Epithelial cell of esophagus (primary cell): Measurements from ENCODE around the gene CCDC160.
A peak's percentile ranks its signal among the peaks of the same experiment; 100 is the strongest.
"Not testable (repeated sequence)": the region's sequence is repeated elsewhere in the genome, so short reads cannot be mapped to it uniquely, and the experiment has no call there.

Experiments
- DNase-seq: peaks from one replicate; pipeline ENCODE4 v3.0.0; 2010; ENCODE audit warnings: low read depth
- H3K4me3 ChIP-seq: 2 replicates; pipeline ENCODE4 v1.5.1; 2011; ENCODE audit warnings: mild to moderate bottlenecking, low read length, control low read depth
- CTCF ChIP-seq: IDR thresholded peaks from 2 replicates; pipeline ENCODE4 v1.5.1; 2011; ENCODE audit warnings: low read depth, mild to moderate bottlenecking, low read length, control low read depth, inconsistent platforms; ENCODE audit not compliant: insufficient read depth; ENCODE audit errors: missing control alignments

The CCDC160 gene

DNA sequence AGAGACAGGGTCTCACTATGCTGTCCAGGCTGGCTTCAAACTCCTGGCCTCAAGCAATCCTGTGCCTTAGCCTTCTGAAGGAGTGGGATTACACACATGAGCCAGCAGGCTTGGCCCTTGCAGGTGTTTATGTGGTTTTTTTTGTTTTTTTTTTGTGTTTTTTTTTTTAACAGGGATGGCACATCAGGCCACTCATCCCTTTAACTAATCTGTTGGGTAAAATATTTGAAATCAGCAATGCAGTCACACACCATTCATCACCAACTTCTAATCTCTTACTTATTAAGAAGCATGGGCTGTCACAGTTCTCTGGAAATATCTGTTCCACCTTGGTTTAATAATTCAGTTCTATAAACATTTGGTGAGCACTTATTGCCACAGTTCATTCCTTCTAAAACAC is 12.3 kb downstream of the CCDC160 start:
- H3K4me3 ChIP-seq, result no peak overlapping the region
- DNase-seq, result no peak
- no peak for TF ChIP-seq CTCF

DNA sequence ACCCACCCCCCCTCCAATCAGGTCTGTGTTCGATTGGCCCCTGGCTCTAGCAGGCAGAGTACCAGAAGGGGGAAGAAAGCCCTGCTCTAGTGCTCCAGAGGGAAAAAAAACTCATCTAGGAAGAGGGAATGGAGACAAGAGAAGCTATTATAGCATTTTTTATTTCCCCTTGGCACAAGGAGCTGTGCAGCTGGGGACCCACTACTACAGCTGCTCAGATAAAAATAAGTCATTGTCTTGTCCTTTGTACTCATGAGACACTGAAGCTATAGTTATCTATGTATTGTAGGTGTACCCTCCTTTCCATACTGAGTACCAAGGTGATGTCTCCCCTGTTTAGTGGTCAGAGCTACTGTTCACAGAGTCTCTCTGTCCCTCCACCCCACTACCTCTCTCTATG is 14.3 kb downstream of the CCDC160 start:
- H3K4me3 ChIP-seq, result no peak overlapping the region
- no peak for TF ChIP-seq CTCF
- DNase-seq, result no peak

DNA sequence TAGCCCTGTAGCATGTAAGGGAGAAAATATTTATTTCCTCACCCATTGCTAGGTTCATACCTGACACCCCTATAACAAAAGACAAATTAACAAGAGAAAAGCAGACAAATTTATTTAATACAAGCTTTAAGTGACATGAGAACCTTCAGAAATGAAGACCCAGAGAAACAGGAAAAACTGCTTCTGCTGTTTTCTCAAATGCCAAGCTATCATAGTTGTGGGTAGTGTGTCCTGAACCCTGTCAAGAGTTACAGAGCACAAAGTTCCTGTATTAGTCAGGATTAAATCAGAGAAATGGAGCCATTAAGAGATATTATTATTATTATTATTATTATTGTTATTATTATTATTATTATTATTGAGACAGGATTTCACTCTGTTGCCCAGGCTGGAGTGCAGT is 17.5 kb downstream of the CCDC160 start:
- no peak for TF ChIP-seq CTCF
- no peak overlapping the region for H3K4me3 ChIP-seq
- peak; percentile 51 for DNase-seq

DNA sequence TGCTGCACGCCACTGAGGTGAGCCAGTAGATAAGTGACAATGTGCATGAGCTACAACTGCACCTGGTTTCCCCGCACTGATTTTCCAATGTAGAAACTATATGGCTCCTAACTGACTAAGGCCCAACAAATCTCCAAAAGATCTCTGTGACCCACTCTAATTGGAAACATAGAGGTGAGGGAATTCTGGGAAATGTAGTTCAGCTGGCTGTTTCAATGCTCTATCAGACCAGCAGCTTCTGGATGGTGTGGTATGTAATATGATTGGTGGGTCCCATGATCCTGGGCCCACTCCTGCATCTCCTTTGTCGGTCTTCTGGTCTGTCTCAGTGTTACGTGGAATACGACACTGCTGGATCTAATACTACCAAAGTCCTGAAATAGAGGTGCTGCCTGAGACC is 18.6 kb downstream of the CCDC160 start:
- no peak overlapping the region for H3K4me3 ChIP-seq
- TF ChIP-seq CTCF, result no peak
- DNase-seq, result no peak

- DNase-seq, result no peak
- TF ChIP-seq CTCF, result no peak
- H3K4me3 ChIP-seq, result no peak overlapping the region
Measured at GRCh38 chrX:134256684-134257083, 19.7 kb downstream of the CCDC160 start.

DNA sequence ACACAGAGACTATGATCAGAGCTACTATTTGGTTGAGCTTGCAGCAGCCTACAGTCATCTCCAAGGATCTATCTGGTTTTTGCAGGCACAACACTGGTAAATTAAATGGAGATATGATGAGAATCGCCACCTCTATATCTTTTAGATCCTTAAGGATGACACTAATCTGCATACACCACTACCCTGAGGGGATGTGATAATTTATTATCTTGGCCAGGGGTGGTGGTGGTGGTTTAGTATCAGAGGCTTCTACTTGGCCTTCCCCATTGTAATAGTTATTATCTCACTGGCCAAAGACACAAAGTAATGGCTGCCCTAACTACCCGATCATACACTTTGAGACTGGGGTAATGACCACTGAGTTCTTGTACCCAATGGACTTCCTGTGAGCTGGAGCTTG is 21.2 kb downstream of the CCDC160 start:
- no peak overlapping the region for H3K4me3 ChIP-seq
- no peak for DNase-seq
- TF ChIP-seq CTCF, result no peak

GRCh38 chrX:134285934-134286333 is 49.0 kb downstream of the CCDC160 start:
- DNase-seq, result not testable (repeated sequence)

DNA sequence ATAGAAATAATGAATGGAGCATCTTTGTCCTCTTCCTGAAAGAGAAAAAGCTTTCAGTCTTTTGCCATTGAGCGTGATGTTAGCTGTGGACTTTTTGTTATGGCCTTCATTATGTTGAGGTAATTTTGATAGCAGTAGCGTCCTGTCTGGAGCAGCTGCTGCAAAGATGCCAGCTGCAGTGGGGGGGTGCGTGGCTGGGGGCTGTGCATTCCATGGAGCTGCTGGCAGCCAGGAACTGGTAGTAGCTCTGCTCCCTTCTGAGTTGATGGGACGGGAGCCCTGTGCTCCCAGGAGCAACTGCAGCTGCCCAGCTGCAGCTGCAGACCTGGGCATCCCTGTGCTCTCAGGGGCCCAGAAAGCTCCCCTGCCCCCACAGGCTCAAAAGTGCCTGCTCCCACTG is 50.4 kb downstream of the CCDC160 start:
- TF ChIP-seq CTCF, result no peak
- H3K4me3 ChIP-seq, result no peak overlapping the region
- DNase-seq, result no peak

More at GRCh38 chrX:134285934-134286333, 49.0 kb downstream of the CCDC160 start:
- H3K4me3 ChIP-seq, result not testable (repeated sequence)
